CD4-positive, CD25-positive, alpha-beta regulatory T cell (primary cell): ENCODE data around the gene CCR8. TPM values are rescaled to one million over a fixed set of nuclear protein-coding genes. Genes with fewer than 3 reads are reported as not detected.

Source experiments
- ATAC-seq, 2 donors: fragments of 150-1000 bp; cut with Tn5 transposase; one replicate each; pipeline ENCODE4 v1.10.0; 2021; ENCODE audit warnings: low read depth in 2 of 2, moderate number of reproducible peaks in 2 of 2, moderate library complexity in 1 of 2
- DNase-seq, 3 donors: peaks; one replicate each; pipeline versions ENCODE4 v3.0.0 to v3.0.0-alpha.2; 2012 to 2022; ENCODE audit warnings: mixed read lengths in 1 of 3
- H3K27ac ChIP-seq: one replicate; pipeline ENCODE4 v1.7.0; 2013; ENCODE audit warnings: mild to moderate bottlenecking, low read length; ENCODE audit not compliant: insufficient read depth, poor library complexity, severe bottlenecking
- H3K27me3 ChIP-seq: one replicate; pipeline ENCODE4 v1.7.0; 2013; ENCODE audit warnings: low read length; ENCODE audit not compliant: control insufficient read depth, insufficient read depth
- H3K36me3 ChIP-seq: one replicate; pipeline ENCODE4 v1.7.0; 2013; ENCODE audit warnings: mild to moderate bottlenecking, low read length, moderate library complexity; ENCODE audit not compliant: control insufficient read depth, insufficient read depth
- H3K4me1 ChIP-seq: 2 replicates; pipeline ENCODE4 v1.7.0; 2013; ENCODE audit warnings: mild to moderate bottlenecking, low read length; ENCODE audit not compliant: insufficient read depth, control insufficient read depth, poor library complexity, severe bottlenecking
- H3K4me3 ChIP-seq: one replicate; pipeline ENCODE4 v1.7.0; 2013; ENCODE audit warnings: low read depth, mild to moderate bottlenecking, low read length, moderate library complexity
- H3K9me3 ChIP-seq, 2 experiments: 1 replicate in 1 of 2; 2 replicates in 1 of 2; pipeline ENCODE4 v1.7.0; 2013; ENCODE audit warnings: low read length in 2 of 2, mild to moderate bottlenecking in 1 of 2, moderate library complexity in 1 of 2; ENCODE audit not compliant: control insufficient read depth in 2 of 2
- H3K27ac Mint-ChIP-seq, 3 donors: one replicate each; pipeline ENCODE4 v1.8.0; 2020 to 2022; ENCODE audit warnings: mild to moderate bottlenecking in 3 of 3, mixed read lengths in 3 of 3, moderate library complexity in 2 of 3
- H3K27me3 Mint-ChIP-seq: one replicate; pipeline ENCODE4 v1.8.0; 2022; ENCODE audit warnings: mild to moderate bottlenecking, mixed read lengths
- H3K36me3 Mint-ChIP-seq: one replicate; pipeline ENCODE4 v1.8.0; 2020; ENCODE audit warnings: mixed read lengths
- H3K4me1 Mint-ChIP-seq, 4 donors: one replicate each; pipeline ENCODE4 v1.8.0; 2020 to 2022; ENCODE audit warnings: mixed read lengths in 4 of 4, mild to moderate bottlenecking in 1 of 4
- H3K4me3 Mint-ChIP-seq, 4 donors: one replicate each; pipeline ENCODE4 v1.8.0; 2020 to 2022; ENCODE audit warnings: mild to moderate bottlenecking in 4 of 4, mixed read lengths in 4 of 4, moderate library complexity in 3 of 4
- H3K9me3 Mint-ChIP-seq, 7 donors: one replicate each; pipeline ENCODE4 v1.8.0; 2020 to 2022; ENCODE audit warnings: mixed read lengths in 7 of 7, mild to moderate bottlenecking in 3 of 7, moderate library complexity in 2 of 7
- polyA plus RNA-seq, 4 donors: library from polyadenylated mRNA; unstranded; fragments of 300-500 nt; fragmentation: Illumina TruSeq; gene quantifications; one replicate each; pipeline ENCODE4 v1.2.3, GENCODE V29; 2021
- total RNA-seq: library from RNA; stranded (reverse); gene quantifications from one replicate; pipeline ENCODE4 v1.2.3, GENCODE V29; 2022

CCR8 gene
- total and polyA plus RNA-seq, 5 donors from 2014 or later = 33.6 to 87.2 (median 53.5) TPM

GRCh38 chr3:39286771-39287170, 42.7 kb upstream of the CCR8 start:
- no peak for ATAC-seq

GRCh38 chr3:39287216-39288164, 42.0 kb upstream of the CCR8 start:
- no peak overlapping the region for H3K4me3 Mint-ChIP-seq
- no peak overlapping the region for H3K4me3 ChIP-seq
- H3K9me3 ChIP-seq = no peaks in the 10 kb centered on the region
- DNase-seq = no peak
- peak overlapping the region; percentile 24 to 80 (median 26) for H3K27ac Mint-ChIP-seq
- H3K4me1 ChIP-seq = peaks cover 10% of the 10 kb centered on the region
- no peak for ATAC-seq
- H3K36me3 ChIP-seq = no peaks in the 10 kb centered on the region
- H3K4me1 Mint-ChIP-seq = peaks cover 5 to 38% (median 11%) of the 10 kb centered on the region in 4 donors
- no peak overlapping the region for H3K27ac ChIP-seq
- H3K9me3 Mint-ChIP-seq = no peaks in the 10 kb centered on the region
- H3K27me3 Mint-ChIP-seq = no peaks in the 10 kb centered on the region
- no peaks in the 10 kb centered on the region for H3K27me3 ChIP-seq
- no peaks in the 10 kb centered on the region for H3K36me3 Mint-ChIP-seq

More at GRCh38 chr3:39286771-39287170, 42.7 kb upstream of the CCR8 start:
- Histone ChIP-seq H3K4me1 (peaks cover 5% of the 10 kb centered on the region), H3K27me3 (no peaks in the 10 kb centered on the region), H3K27ac (no peak overlapping the region), H3K4me3 (no peak overlapping the region), H3K36me3 (no peaks in the 10 kb centered on the region), H3K9me3 (no peaks in the 10 kb centered on the region)
- Mint-ChIP-seq H3K27ac (no peak overlapping the region), H3K4me3 (no peak overlapping the region), H3K27me3 (no peaks in the 10 kb centered on the region), H3K36me3 (no peaks in the 10 kb centered on the region), H3K4me1 (peaks cover 3 to 30% (median 7%) of the 10 kb centered on the region in 4 donors), H3K9me3 (no peaks in the 10 kb centered on the region)
- no peak for DNase-seq

- Mint-ChIP-seq H3K4me1 (peaks cover 5 to 45% (median 15%) of the 10 kb centered on the region in 4 donors), H3K9me3 (no peaks in the 10 kb centered on the region), H3K27ac (peak overlapping the region in 2 of 3 donors; percentile 24 to 80), H3K27me3 (no peaks in the 10 kb centered on the region), H3K4me3 (no peak overlapping the region), H3K36me3 (no peaks in the 10 kb centered on the region)
- no peaks in the 10 kb centered on the region for H3K9me3 ChIP-seq
- no peak overlapping the region for H3K4me3 ChIP-seq
- H3K27ac ChIP-seq = peak overlapping the region; percentile 1
- peak; percentile 92 for ATAC-seq
- peak; percentile 66 to 91 (median 80) for DNase-seq
- no peaks in the 10 kb centered on the region for H3K36me3 ChIP-seq
- H3K4me1 ChIP-seq = peaks cover 10% of the 10 kb centered on the region
- H3K27me3 ChIP-seq = no peaks in the 10 kb centered on the region
Measured at GRCh38 chr3:39288300-39288808, 41.2 kb upstream of the CCR8 start.

GRCh38 chr3:39289107-39289506, 40.4 kb upstream of the CCR8 start:
- peaks cover 5 to 52% (median 17%) of the 10 kb centered on the region in 4 donors for H3K4me1 Mint-ChIP-seq

GRCh38 chr3:39290255-39290654, 39.3 kb upstream of the CCR8 start:
- Mint-ChIP-seq H3K27ac (peak overlapping the region in 2 of 3 donors; percentile 24 to 72), H3K36me3 (no peaks in the 10 kb centered on the region), H3K27me3 (no peaks in the 10 kb centered on the region), H3K9me3 (no peaks in the 10 kb centered on the region), H3K4me1 (peaks cover 6 to 56% (median 25%) of the 10 kb centered on the region in 4 donors), H3K4me3 (no peak overlapping the region)
- no peaks in the 10 kb centered on the region for H3K36me3 ChIP-seq
- ATAC-seq = no peak
- H3K4me1 ChIP-seq = peaks cover 24% of the 10 kb centered on the region
- H3K27me3 ChIP-seq = no peaks in the 10 kb centered on the region
- no peaks in the 10 kb centered on the region for H3K9me3 ChIP-seq
- no peak for DNase-seq
- H3K27ac ChIP-seq = no peak overlapping the region
- H3K4me3 ChIP-seq = no peak overlapping the region

More at GRCh38 chr3:39289107-39289506, 40.4 kb upstream of the CCR8 start:
- H3K4me3 ChIP-seq = no peak overlapping the region
- Mint-ChIP-seq H3K9me3 (no peaks in the 10 kb centered on the region), H3K27me3 (no peaks in the 10 kb centered on the region), H3K4me3 (peak overlapping the region in 1 of 4 donors; percentile 8), H3K27ac (peak overlapping the region in 1 of 3 donors; percentile 68), H3K36me3 (no peaks in the 10 kb centered on the region)
- ATAC-seq (no peak), DNase-seq (no peak)
- no peaks in the 10 kb centered on the region for H3K27me3 ChIP-seq
- H3K9me3 ChIP-seq = no peaks in the 10 kb centered on the region
- peaks cover 12% of the 10 kb centered on the region for H3K4me1 ChIP-seq
- no peaks in the 10 kb centered on the region for H3K36me3 ChIP-seq
- H3K27ac ChIP-seq = no peak overlapping the region

GRCh38 chr3:39291903-39292329, 37.6 kb upstream of the CCR8 start:
- Histone ChIP-seq H3K4me1 (peaks cover 34% of the 10 kb centered on the region), H3K27ac (peak overlapping the region; percentile 18), H3K9me3 (no peaks in the 10 kb centered on the region), H3K4me3 (no peak overlapping the region), H3K27me3 (no peaks in the 10 kb centered on the region), H3K36me3 (no peaks in the 10 kb centered on the region)
- H3K4me3 Mint-ChIP-seq = peak overlapping the region in 2 of 4 donors; percentile 8 to 57
- ATAC-seq (peak; percentile 43 to 58), DNase-seq (peak; percentile 57 to 73 (median 68))
- no peaks in the 10 kb centered on the region for H3K9me3 Mint-ChIP-seq
- H3K36me3 Mint-ChIP-seq = peaks cover 7% of the 10 kb centered on the region
- peaks cover 14 to 69% (median 35%) of the 10 kb centered on the region in 4 donors for H3K4me1 Mint-ChIP-seq
- H3K27ac Mint-ChIP-seq = peak overlapping the region; percentile 92 to 95 (median 92)
- no peaks in the 10 kb centered on the region for H3K27me3 Mint-ChIP-seq

- H3K4me1 ChIP-seq = peaks cover 34% of the 10 kb centered on the region
- no peak for DNase-seq
- Mint-ChIP-seq H3K9me3 (no peaks in the 10 kb centered on the region), H3K36me3 (peaks cover 7% of the 10 kb centered on the region), H3K4me1 (peaks cover 14 to 68% (median 35%) of the 10 kb centered on the region in 4 donors), H3K27ac (peak overlapping the region in 1 of 3 donors; percentile 95), H3K4me3 (no peak overlapping the region), H3K27me3 (no peaks in the 10 kb centered on the region)
- H3K27me3 ChIP-seq = no peaks in the 10 kb centered on the region
- H3K27ac ChIP-seq = peak overlapping the region; percentile 24
- ATAC-seq = no peak
- H3K9me3 ChIP-seq = no peaks in the 10 kb centered on the region
- H3K4me3 ChIP-seq = no peak overlapping the region
- no peaks in the 10 kb centered on the region for H3K36me3 ChIP-seq
Measured at GRCh38 chr3:39292961-39293360, 36.5 kb upstream of the CCR8 start.
